HG03439 (cell line): ENCODE measurements around the gene FGFR2.
"Not testable (repeated sequence)": the region's sequence is repeated elsewhere in the genome, so short reads cannot be mapped to it uniquely, and the experiment has no call there.

Experiments used
- ATAC-seq: cut with Tn5 transposase; IDR thresholded peaks from one replicate; pipeline ENCODE4 v1.9.1; 2021; ENCODE audit warnings: mild to moderate bottlenecking, moderate library complexity; ENCODE audit not compliant: unreplicated experiment

Gene FGFR2

GRCh38 chr10:121556918-121557573 lies 41.2 kb downstream of the FGFR2 start:
- ATAC-seq: no peak

- no peak for ATAC-seq
These were observed 41.8 kb downstream of the FGFR2 start for GRCh38 chr10:121556455-121556854.

- ATAC-seq: not testable (repeated sequence)
These were observed 43.3 kb downstream of the FGFR2 start for GRCh38 chr10:121554916-121555315.

GRCh38 chr10:121553511-121554264 lies 44.6 kb downstream of the FGFR2 start:
- ATAC-seq: no peak

GRCh38 chr10:121552746-121553145 lies 45.5 kb downstream of the FGFR2 start:
- ATAC-seq: no peak

GRCh38 chr10:121551210-121551885 lies 46.9 kb downstream of the FGFR2 start:
- no peak for ATAC-seq

GRCh38 chr10:121544301-121544869 lies 53.9 kb downstream of the FGFR2 start:
- no peak for ATAC-seq

- ATAC-seq: no peak
These were observed 54.7 kb downstream of the FGFR2 start for GRCh38 chr10:121543545-121543944.

- no peak for ATAC-seq
These were observed 56.7 kb downstream of the FGFR2 start for GRCh38 chr10:121541450-121542120.

GRCh38 chr10:121540732-121541395 lies 57.4 kb downstream of the FGFR2 start:
- no peak for ATAC-seq

GRCh38 chr10:121539786-121540185 lies 58.5 kb downstream of the FGFR2 start:
- no peak for ATAC-seq

- ATAC-seq: no peak
These were observed 61.8 kb downstream of the FGFR2 start for GRCh38 chr10:121536310-121536913.

GRCh38 chr10:121535381-121535780 lies 62.9 kb downstream of the FGFR2 start:
- ATAC-seq: no peak

GRCh38 chr10:121532292-121532864 lies 65.9 kb downstream of the FGFR2 start:
- ATAC-seq: no peak

- no peak for ATAC-seq
These were observed 66.4 kb downstream of the FGFR2 start for GRCh38 chr10:121531830-121532178.

GRCh38 chr10:121531076-121531829 lies 67.0 kb downstream of the FGFR2 start:
- ATAC-seq: no peak

GRCh38 chr10:121530481-121531075 lies 67.7 kb downstream of the FGFR2 start:
- no peak for ATAC-seq

- ATAC-seq: no peak
These were observed 70.6 kb downstream of the FGFR2 start for GRCh38 chr10:121527690-121528089.

- no peak for ATAC-seq
These were observed 71.4 kb downstream of the FGFR2 start for GRCh38 chr10:121526801-121527221.
